ENCODE measurements around the gene ACKR2. TPM values are rescaled to one million over a fixed set of nuclear protein-coding genes. Genes with fewer than 3 reads are reported as not detected.

Gene ACKR2
- total and polyA plus RNA-seq, 2 of the 13 experiments (the other 11 are each of a cell fraction or from before 2014, with no cell fraction given), result 1.1 to 1.9 TPM

- TF ChIP-seq IRF9 (CRISPR knock-in tag; IDR thresholded peaks at IDR 0.05; ENCODE audit: borderline replicate concordance), result no peak
- no peak for TF ChIP-seq ZNF468 (CRISPR knock-in tag; IDR thresholded peaks at IDR 0.05)
- peak; percentile 56; the same call in 1 of the 2 replicates for TF ChIP-seq RXRA (CRISPR knock-in tag; IDR thresholded peaks at IDR 0.05)
- peak; percentile 55; the same call in 1 of the 2 replicates for TF ChIP-seq ZBTB20 (CRISPR knock-in tag; IDR thresholded peaks at IDR 0.05; ENCODE audit: borderline replicate concordance, low read depth)
- TF ChIP-seq ZNF280B (CRISPR knock-in tag; IDR thresholded peaks at IDR 0.05; ENCODE audit: borderline replicate concordance), result no peak
- TF ChIP-seq SMARCE1 (IDR thresholded peaks at IDR 0.05; ENCODE audit: borderline replicate concordance), result no peak; the same call in 1 of the 2 replicates
- TF ChIP-seq ZNF382 (CRISPR knock-in tag; IDR thresholded peaks at IDR 0.05; ENCODE audit: borderline replicate concordance), result no peak
- no peak; the same call in 1 of the 2 replicates for TF ChIP-seq ZNF431 (CRISPR knock-in tag; IDR thresholded peaks at IDR 0.05; ENCODE audit: borderline replicate concordance, low read depth)
- TF ChIP-seq ZNF749 (CRISPR knock-in tag; IDR thresholded peaks at IDR 0.05; ENCODE audit: borderline replicate concordance), result no peak
- TF ChIP-seq ZFP41 (CRISPR knock-in tag; IDR thresholded peaks at IDR 0.05; ENCODE audit: borderline replicate concordance), result no peak
- peak; percentile 72; the same call in 1 of the 2 replicates for TF ChIP-seq ZGPAT (CRISPR knock-in tag; IDR thresholded peaks at IDR 0.05)
- TF ChIP-seq, protein P1, sequence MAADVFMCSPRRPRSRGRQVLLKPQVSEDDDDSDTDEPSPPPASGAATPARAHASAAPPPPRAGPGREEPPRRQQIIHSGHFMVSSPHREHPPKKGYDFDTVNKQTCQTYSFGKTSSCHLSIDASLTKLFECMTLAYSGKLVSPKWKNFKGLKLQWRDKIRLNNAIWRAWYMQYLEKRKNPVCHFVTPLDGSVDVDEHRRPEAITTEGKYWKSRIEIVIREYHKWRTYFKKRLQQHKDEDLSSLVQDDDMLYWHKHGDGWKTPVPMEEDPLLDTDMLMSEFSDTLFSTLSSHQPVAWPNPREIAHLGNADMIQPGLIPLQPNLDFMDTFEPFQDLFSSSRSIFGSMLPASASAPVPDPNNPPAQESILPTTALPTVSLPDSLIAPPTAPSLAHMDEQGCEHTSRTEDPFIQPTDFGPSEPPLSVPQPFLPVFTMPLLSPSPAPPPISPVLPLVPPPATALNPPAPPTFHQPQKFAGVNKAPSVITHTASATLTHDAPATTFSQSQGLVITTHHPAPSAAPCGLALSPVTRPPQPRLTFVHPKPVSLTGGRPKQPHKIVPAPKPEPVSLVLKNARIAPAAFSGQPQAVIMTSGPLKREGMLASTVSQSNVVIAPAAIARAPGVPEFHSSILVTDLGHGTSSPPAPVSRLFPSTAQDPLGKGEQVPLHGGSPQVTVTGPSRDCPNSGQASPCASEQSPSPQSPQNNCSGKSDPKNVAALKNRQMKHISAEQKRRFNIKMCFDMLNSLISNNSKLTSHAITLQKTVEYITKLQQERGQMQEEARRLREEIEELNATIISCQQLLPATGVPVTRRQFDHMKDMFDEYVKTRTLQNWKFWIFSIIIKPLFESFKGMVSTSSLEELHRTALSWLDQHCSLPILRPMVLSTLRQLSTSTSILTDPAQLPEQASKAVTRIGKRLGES (CRISPR knock-in tag; IDR thresholded peaks at IDR 0.05; ENCODE audit: borderline replicate concordance), result no peak
- TF ChIP-seq, protein P2, sequence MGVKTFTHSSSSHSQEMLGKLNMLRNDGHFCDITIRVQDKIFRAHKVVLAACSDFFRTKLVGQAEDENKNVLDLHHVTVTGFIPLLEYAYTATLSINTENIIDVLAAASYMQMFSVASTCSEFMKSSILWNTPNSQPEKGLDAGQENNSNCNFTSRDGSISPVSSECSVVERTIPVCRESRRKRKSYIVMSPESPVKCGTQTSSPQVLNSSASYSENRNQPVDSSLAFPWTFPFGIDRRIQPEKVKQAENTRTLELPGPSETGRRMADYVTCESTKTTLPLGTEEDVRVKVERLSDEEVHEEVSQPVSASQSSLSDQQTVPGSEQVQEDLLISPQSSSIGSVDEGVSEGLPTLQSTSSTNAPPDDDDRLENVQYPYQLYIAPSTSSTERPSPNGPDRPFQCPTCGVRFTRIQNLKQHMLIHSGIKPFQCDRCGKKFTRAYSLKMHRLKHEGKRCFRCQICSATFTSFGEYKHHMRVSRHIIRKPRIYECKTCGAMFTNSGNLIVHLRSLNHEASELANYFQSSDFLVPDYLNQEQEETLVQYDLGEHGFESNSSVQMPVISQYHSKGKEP (CRISPR knock-in tag; IDR thresholded peaks at IDR 0.05), result no peak
- TF ChIP-seq, protein P3, sequence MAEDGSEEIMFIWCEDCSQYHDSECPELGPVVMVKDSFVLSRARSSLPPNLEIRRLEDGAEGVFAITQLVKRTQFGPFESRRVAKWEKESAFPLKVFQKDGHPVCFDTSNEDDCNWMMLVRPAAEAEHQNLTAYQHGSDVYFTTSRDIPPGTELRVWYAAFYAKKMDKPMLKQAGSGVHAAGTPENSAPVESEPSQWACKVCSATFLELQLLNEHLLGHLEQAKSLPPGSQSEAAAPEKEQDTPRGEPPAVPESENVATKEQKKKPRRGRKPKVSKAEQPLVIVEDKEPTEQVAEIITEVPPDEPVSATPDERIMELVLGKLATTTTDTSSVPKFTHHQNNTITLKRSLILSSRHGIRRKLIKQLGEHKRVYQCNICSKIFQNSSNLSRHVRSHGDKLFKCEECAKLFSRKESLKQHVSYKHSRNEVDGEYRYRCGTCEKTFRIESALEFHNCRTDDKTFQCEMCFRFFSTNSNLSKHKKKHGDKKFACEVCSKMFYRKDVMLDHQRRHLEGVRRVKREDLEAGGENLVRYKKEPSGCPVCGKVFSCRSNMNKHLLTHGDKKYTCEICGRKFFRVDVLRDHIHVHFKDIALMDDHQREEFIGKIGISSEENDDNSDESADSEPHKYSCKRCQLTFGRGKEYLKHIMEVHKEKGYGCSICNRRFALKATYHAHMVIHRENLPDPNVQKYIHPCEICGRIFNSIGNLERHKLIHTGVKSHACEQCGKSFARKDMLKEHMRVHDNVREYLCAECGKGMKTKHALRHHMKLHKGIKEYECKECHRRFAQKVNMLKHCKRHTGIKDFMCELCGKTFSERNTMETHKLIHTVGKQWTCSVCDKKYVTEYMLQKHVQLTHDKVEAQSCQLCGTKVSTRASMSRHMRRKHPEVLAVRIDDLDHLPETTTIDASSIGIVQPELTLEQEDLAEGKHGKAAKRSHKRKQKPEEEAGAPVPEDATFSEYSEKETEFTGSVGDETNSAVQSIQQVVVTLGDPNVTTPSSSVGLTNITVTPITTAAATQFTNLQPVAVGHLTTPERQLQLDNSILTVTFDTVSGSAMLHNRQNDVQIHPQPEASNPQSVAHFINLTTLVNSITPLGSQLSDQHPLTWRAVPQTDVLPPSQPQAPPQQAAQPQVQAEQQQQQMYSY (CRISPR knock-in tag; IDR thresholded peaks at IDR 0.05), result no peak
- TF ChIP-seq ATF3 (CRISPR knock-in tag; IDR thresholded peaks at IDR 0.05), result peak; percentile 61
Measured at GRCh38 chr3:42829083-42829627, 19.9 kb downstream of the ACKR2 start (continued).
